ENCODE measurements around the gene FNDC5. TPM values are rescaled to one million over a fixed set of nuclear protein-coding genes. Genes with fewer than 3 reads are reported as not detected.

The FNDC5 gene
- total RNA-seq, 1 donor from 2014 or later = 28.7 TPM

DNA sequence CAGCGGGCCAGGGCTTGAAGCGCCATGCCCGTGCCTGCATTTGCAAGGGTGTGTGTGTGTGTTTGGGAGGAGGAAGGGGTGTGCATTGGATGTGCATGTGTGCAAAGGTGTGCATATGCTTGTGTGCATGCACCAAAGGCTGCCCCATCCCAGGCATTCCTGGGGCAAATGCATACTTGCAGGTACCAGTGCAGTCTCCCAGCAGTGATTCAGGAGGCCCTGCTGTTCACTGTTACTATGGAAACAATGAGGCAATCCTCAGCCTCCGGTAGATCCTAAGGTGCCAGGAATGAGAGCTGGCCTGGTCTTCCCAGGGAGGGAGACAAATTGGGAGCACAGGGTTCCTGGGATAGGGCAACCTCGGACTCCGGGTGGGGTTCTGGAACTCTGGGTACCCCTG, 7.5 kb upstream of the FNDC5 start:
- peaks cover 29% of the 10 kb centered on the region for H3K27me3 Mint-ChIP-seq (ENCODE audit: low read depth)
- H3K4me1 Mint-ChIP-seq = peaks cover 16% of the 10 kb centered on the region
- no peaks in the 10 kb centered on the region for H3K36me3 Mint-ChIP-seq (ENCODE audit: low read depth)
- H3K27ac Mint-ChIP-seq (ENCODE audit: unreplicated experiment) = no peak overlapping the region
- H3K9me3 Mint-ChIP-seq = no peaks in the 10 kb centered on the region
- no peak for DNase-seq (ENCODE audit: low read depth, low spot score)
- TF ChIP-seq, protein P1, sequence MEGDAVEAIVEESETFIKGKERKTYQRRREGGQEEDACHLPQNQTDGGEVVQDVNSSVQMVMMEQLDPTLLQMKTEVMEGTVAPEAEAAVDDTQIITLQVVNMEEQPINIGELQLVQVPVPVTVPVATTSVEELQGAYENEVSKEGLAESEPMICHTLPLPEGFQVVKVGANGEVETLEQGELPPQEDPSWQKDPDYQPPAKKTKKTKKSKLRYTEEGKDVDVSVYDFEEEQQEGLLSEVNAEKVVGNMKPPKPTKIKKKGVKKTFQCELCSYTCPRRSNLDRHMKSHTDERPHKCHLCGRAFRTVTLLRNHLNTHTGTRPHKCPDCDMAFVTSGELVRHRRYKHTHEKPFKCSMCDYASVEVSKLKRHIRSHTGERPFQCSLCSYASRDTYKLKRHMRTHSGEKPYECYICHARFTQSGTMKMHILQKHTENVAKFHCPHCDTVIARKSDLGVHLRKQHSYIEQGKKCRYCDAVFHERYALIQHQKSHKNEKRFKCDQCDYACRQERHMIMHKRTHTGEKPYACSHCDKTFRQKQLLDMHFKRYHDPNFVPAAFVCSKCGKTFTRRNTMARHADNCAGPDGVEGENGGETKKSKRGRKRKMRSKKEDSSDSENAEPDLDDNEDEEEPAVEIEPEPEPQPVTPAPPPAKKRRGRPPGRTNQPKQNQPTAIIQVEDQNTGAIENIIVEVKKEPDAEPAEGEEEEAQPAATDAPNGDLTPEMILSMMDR (conservative IDR thresholded peaks at IDR 0.05) = no peak
- H3K4me3 Mint-ChIP-seq = no peak overlapping the region

DNA sequence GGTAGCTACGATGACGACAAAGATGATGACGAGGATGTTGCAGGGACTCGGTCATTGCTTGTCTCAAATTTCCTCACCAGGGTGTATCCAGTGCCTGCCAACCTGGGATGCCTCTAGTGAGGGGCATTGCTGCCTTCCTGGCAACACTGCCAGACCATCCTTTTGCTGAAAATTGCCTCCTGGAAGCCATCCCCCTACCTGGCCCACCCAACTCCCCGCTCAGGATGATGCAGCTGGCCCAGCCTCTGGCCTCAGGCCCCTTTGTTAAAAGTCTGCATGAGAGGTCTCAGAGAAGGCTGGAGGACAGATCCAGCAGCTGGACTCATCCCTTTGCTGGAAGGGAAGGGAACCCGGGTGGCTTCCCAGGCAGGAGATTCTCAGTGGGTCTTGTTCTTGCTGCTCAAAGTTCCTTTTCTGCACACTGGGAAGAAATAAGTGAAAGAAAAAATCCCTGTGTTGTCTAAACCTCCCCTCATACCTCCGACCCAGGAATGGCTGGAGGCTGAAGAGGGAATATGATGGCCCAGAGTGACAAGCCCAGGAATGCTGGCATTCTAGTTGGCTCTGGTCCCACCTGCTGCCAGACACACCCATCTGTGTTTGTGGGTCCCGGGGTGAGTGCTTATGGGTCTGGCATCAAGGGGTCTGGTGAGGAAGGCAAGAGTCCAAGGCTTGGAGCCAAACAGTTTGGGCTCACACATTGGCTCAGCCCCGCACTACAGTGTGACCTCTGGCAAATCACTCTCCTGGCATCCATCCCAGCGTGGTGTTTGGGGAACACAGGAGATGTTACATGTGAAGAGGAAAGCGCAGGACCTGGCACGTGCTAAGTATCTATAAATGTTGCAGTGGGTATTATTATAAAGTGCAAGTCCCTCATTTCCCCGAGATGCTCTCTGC, 6.7 kb upstream of the FNDC5 start:
- Mint-ChIP-seq H3K4me1 (peaks cover 20% of the 10 kb centered on the region), H3K27ac (ENCODE audit: unreplicated experiment) (no peak overlapping the region), H3K9me3 (no peaks in the 10 kb centered on the region), H3K4me3 (no peak overlapping the region), H3K27me3 (ENCODE audit: low read depth) (peaks cover 33% of the 10 kb centered on the region), H3K36me3 (ENCODE audit: low read depth) (no peaks in the 10 kb centered on the region)
- TF ChIP-seq, protein P1 (conservative IDR thresholded peaks at IDR 0.05) = no peak
- no peak for DNase-seq (ENCODE audit: low read depth, low spot score)

DNA sequence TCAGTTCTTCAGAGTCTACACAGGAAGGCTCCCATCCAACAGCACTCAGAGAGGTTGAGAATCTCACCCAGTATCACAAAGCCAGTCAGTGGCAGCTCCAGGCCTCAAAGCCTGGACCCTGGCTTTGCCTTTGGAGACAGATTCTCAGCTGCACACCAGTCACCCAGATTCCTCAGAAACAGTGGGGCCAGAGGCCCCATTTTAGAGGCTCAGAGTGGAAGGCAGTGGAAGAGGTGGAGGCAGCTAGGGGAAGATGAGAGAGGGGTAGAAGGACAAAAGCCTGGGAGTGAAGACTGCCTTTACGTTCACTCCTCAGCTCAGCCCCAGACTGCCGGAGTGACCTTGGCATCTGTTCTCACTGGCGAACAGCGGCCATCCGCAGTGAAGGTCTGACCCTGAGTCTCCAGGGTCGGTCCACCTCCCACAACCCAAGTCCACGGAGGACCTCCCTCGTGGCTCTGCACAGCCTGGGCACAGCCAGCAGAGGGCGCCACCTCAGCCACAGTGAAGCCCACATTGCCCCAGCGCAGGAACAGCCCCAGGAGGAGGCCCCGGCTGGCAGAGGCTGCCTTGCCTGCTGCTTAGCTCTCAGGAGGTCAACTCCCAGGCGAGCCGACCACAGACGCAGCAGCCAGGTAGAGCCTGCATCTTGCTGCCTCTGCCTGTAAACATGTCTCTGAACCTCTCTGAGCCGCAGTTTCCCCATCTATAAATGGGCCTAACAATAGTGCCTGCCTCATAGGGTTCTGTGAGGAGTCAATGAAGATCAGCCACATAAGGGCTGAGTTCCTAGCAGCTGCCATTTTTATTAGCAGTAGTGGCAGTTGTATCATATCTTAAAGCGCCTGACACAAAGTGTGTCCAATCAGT, 5.9 kb upstream of the FNDC5 start:
- Mint-ChIP-seq H3K27me3 (ENCODE audit: low read depth) (peaks cover 39% of the 10 kb centered on the region), H3K36me3 (ENCODE audit: low read depth) (no peaks in the 10 kb centered on the region), H3K4me3 (no peak overlapping the region), H3K4me1 (peaks cover 21% of the 10 kb centered on the region), H3K27ac (ENCODE audit: unreplicated experiment) (no peak overlapping the region), H3K9me3 (no peaks in the 10 kb centered on the region)
- DNase-seq (ENCODE audit: low read depth, low spot score) = peak; percentile 49
- TF ChIP-seq, protein P1 (conservative IDR thresholded peaks at IDR 0.05) = peak; percentile 71

- Mint-ChIP-seq H3K4me3 (no peak overlapping the region), H3K36me3 (ENCODE audit: low read depth) (no peaks in the 10 kb centered on the region), H3K27ac (ENCODE audit: unreplicated experiment) (no peak overlapping the region), H3K27me3 (ENCODE audit: low read depth) (peaks cover 40% of the 10 kb centered on the region), H3K4me1 (peaks cover 27% of the 10 kb centered on the region), H3K9me3 (no peaks in the 10 kb centered on the region)
- TF ChIP-seq, protein P1 (conservative IDR thresholded peaks at IDR 0.05) = no peak
- DNase-seq (ENCODE audit: low read depth, low spot score) = no peak
These were observed 4.4 kb upstream of the FNDC5 start for GRCh38 chr1:32874860-32875752.

DNA sequence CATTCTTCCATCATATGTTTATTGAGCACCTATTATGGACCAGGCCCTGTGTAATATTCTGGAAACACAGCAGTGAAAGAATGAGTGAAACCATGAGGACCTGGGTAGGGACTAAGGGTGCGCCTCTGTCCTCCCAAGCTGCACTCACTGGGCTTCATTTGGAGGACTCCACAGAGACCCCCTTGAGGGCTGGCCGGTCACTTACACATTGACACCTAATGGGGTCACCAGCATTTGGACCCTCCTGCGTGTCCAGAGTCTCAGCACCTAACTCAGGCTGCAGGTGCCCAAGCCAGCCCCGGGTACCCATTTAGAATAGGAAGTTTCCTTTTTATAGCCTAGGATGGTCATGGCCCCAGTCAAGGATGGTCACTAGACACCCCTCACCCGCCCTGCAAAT, 2.8 kb upstream of the FNDC5 start:
- no peak overlapping the region for H3K27ac Mint-ChIP-seq (ENCODE audit: unreplicated experiment)
- no peak overlapping the region for H3K4me3 Mint-ChIP-seq
- H3K27me3 Mint-ChIP-seq (ENCODE audit: low read depth) = peaks cover 51% of the 10 kb centered on the region
- H3K36me3 Mint-ChIP-seq (ENCODE audit: low read depth) = no peaks in the 10 kb centered on the region
- H3K4me1 Mint-ChIP-seq = peaks cover 37% of the 10 kb centered on the region
- TF ChIP-seq, protein P1 (conservative IDR thresholded peaks at IDR 0.05) = no peak
- DNase-seq (ENCODE audit: low read depth, low spot score) = no peak
- H3K9me3 Mint-ChIP-seq = no peaks in the 10 kb centered on the region

Data from neural crest cell (in vitro differentiated cells).